Mucosa of rectum (tissue), 2 donors: ENCODE results near the gene IL31RA.

Experiments
- H3K27ac ChIP-seq, 2 donors: one replicate each; pipeline ENCODE4 v1.7.0; 2013; ENCODE audit warnings: inconsistent platforms in 2 of 2, low read depth in 2 of 2, low read length in 2 of 2
- H3K27me3 ChIP-seq, 2 donors: one replicate each; pipeline ENCODE4 v1.7.0; 2013; ENCODE audit warnings: low read length in 2 of 2; ENCODE audit not compliant: control insufficient read depth in 2 of 2, insufficient read depth in 2 of 2
- H3K36me3 ChIP-seq, 2 donors: one replicate each; pipeline ENCODE4 v1.7.0; 2013; ENCODE audit warnings: low read length in 2 of 2; ENCODE audit not compliant: control insufficient read depth in 2 of 2, insufficient read depth in 2 of 2
- H3K4me1 ChIP-seq, 2 donors: one replicate each; pipeline ENCODE4 v1.7.0; 2013; ENCODE audit warnings: low read length in 2 of 2, mild to moderate bottlenecking in 1 of 2; ENCODE audit not compliant: control insufficient read depth in 2 of 2, insufficient read depth in 2 of 2
- H3K4me3 ChIP-seq, 2 donors: one replicate each; pipeline ENCODE4 v1.7.0; 2013; ENCODE audit warnings: low read length in 2 of 2
- H3K9ac ChIP-seq, 2 donors: one replicate each; pipeline ENCODE4 v1.7.0; 2013; ENCODE audit warnings: low read length in 2 of 2, low read depth in 1 of 2, mild to moderate bottlenecking in 1 of 2
- H3K9me3 ChIP-seq, 2 donors: one replicate each; pipeline ENCODE4 v1.7.0; 2013; ENCODE audit warnings: low read length in 2 of 2; ENCODE audit not compliant: control insufficient read depth in 2 of 2
- donor health status: healthy.
- donor health status: Normal muscosa, but diverticular disease.

IL31RA gene

DNA sequence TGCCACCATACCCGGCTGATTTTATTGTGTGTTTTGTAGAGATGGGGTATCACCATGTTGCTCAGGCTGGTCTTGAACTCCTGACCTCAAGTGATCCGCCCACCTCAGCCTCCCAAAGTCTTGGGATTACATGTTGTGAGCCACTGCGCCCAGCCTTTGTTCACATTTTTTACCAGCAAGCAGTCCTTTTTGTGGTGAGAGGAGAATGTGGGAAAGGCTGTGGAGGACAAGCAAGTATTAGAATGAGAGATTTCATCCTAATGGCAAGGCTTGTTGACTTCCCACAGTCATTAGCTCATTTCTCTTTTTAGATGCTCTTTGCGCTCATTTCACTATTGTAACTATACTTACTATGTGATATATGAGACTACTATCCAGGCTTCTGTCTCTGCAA lies 6.1 kb downstream of the IL31RA start:
- Histone ChIP-seq H3K27me3 (no peaks in the 10 kb centered on the region), H3K27ac (no peak overlapping the region), H3K4me1 (no peaks in the 10 kb centered on the region), H3K36me3 (no peaks in the 10 kb centered on the region), H3K9ac (no peak overlapping the region), H3K4me3 (no peak overlapping the region), H3K9me3 (no peaks in the 10 kb centered on the region)

DNA sequence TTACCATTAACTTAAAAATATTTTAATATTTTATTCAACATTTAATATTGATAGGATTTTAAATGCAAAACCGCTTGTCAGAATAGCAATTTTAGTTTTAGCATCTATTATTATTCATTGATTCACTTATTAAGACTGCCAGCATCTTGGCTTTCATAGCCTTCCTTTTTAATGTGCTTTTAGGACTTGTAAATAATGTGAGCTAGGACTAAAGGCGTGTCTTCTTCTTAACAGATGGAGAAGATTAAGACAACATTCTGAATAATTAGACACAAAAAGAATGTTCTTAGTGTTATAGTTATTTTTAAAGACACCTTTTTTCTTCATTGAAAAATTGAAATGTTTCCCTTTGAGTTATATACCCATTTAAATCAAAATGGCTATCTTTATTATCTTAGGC lies 6.9 kb downstream of the IL31RA start:
- H3K9ac ChIP-seq: no peak overlapping the region
- no peaks in the 10 kb centered on the region for H3K27me3 ChIP-seq
- H3K9me3 ChIP-seq: no peaks in the 10 kb centered on the region
- H3K4me3 ChIP-seq: no peak overlapping the region
- H3K4me1 ChIP-seq: no peaks in the 10 kb centered on the region
- no peak overlapping the region for H3K27ac ChIP-seq
- no peaks in the 10 kb centered on the region for H3K36me3 ChIP-seq

DNA sequence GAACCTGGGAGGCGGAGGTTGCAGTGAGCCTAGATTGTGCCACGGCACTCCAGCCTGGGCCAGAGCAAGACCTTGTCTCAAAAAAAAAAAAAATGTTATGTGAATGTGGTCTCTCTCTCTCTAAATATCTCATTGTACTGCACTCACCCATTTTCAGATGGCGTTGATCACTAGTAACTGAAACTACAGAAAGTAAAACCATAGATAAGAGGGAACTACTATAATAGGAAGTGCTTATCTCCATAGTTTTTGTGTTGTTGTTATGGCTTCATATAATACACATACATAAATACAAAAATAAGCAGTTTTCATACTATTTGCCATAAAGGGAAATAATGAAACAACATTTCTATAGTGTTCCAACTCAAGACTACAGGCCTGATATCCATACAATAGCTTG lies 9.1 kb downstream of the IL31RA start:
- Histone ChIP-seq H3K36me3 (no peaks in the 10 kb centered on the region), H3K9ac (no peak overlapping the region), H3K4me3 (no peak overlapping the region), H3K9me3 (no peaks in the 10 kb centered on the region), H3K27ac (no peak overlapping the region), H3K27me3 (no peaks in the 10 kb centered on the region), H3K4me1 (no peaks in the 10 kb centered on the region)

DNA sequence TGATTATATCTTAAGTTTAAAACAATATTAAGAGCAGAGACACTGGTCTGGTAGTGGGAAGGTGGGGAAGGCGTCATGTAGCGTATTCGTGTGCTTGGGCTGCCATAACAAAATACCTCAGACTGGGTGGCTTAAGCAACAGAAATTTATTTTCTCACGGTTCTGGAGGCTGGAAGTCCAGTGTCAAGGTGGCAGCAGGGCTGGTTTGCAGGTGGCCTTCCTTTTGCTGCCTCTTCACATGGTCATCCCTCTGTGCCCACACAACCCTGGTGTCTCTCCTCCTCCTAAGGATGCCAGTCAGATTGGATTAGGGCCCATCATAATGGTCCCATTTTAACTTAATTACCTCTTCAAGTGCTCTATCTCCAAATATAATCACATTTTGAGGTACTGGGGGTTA lies 9.6 kb downstream of the IL31RA start:
- no peak overlapping the region for H3K4me3 ChIP-seq
- no peaks in the 10 kb centered on the region for H3K4me1 ChIP-seq
- H3K36me3 ChIP-seq: no peaks in the 10 kb centered on the region
- H3K27me3 ChIP-seq: no peaks in the 10 kb centered on the region
- no peak overlapping the region for H3K27ac ChIP-seq
- no peaks in the 10 kb centered on the region for H3K9me3 ChIP-seq
- H3K9ac ChIP-seq: no peak overlapping the region

DNA sequence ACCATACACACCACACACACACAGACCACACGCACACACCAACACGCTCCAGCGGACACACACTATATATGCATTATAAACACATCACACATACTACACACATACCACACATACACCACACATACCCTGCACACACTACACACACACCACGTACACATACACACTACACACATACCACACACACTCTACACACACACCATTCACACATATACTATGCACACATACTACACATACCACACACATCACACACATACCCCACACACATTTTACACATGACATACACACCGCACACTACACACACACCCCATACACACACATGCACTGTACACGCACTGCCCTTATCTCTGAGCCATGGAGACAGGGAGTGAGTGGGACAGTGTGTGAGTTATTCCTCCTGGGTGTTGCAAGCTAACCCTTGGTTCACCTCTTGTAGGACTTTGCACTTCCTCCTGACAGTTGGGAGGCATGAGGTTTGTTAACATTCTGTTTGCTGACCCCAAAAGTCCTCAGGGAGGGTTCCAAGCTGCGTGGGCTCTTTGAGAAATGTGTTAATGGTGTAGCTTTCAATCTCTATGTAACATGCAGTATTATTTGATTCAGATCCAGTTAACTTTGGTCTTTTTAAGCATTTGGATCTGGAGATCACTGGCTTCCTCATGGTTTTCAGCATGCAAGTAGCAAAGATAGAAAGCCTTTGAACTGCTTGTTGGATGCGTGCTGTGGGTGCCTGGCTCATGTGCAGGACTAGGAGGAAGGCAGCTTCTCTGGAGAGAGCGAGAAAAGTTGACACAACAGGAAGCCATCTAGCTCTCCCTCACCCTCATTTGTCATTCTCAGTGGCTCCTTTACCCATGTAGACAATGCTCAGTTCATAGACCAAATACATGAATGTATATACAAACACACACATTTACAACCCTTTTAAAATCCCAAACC lies 13.7 kb downstream of the IL31RA start:
- H3K4me3 ChIP-seq: no peak overlapping the region
- no peaks in the 10 kb centered on the region for H3K27me3 ChIP-seq
- H3K9me3 ChIP-seq: no peaks in the 10 kb centered on the region
- no peaks in the 10 kb centered on the region for H3K4me1 ChIP-seq
- H3K36me3 ChIP-seq: no peaks in the 10 kb centered on the region
- H3K9ac ChIP-seq: no peak overlapping the region
- H3K27ac ChIP-seq: no peak overlapping the region

DNA sequence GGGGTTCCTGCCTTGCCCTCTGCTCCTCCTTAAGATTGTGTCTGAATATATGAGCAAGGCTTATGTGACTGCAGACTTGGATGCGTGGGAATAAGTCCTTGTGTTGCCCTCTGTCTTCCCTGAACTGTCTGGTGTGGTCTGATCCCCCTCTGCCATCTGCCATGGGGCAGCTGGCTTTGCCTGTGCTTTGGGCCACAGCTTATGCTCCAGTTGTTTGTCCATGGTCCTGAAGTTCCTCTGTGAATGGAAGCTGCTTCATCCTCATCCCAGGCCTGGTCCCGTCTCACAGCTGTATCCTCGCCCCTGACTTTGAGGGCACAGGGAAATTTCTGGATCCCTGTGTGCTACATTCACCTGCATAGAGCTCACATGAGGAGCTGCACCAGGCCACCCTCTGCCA lies 14.7 kb downstream of the IL31RA start:
- no peaks in the 10 kb centered on the region for H3K36me3 ChIP-seq
- no peaks in the 10 kb centered on the region for H3K9me3 ChIP-seq
- no peak overlapping the region for H3K4me3 ChIP-seq
- no peak overlapping the region for H3K9ac ChIP-seq
- H3K27ac ChIP-seq: no peak overlapping the region
- no peaks in the 10 kb centered on the region for H3K4me1 ChIP-seq
- H3K27me3 ChIP-seq: no peaks in the 10 kb centered on the region

DNA sequence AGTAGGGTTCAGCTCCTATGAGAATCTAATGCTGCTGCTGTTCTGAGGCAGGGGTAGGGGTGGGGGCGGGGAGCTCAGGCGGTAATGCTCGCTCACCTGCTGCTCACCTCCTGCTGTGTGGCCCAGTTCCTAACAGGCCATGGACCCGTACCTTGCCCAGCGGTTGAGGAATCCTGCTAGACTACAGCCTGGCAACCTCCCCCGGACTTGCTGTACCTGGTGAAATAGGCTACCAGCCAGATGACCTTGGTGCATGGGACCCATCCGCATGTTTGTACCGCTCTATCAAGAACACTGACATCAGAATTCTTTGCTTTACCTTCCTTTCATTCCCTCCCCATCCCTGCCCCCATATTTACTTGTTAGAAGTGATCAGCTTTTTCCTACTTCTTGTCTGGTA lies 15.3 kb downstream of the IL31RA start:
- no peaks in the 10 kb centered on the region for H3K27me3 ChIP-seq
- no peaks in the 10 kb centered on the region for H3K9me3 ChIP-seq
- no peaks in the 10 kb centered on the region for H3K4me1 ChIP-seq
- no peak overlapping the region for H3K9ac ChIP-seq
- H3K27ac ChIP-seq: no peak overlapping the region
- no peak overlapping the region for H3K4me3 ChIP-seq
- no peaks in the 10 kb centered on the region for H3K36me3 ChIP-seq

DNA sequence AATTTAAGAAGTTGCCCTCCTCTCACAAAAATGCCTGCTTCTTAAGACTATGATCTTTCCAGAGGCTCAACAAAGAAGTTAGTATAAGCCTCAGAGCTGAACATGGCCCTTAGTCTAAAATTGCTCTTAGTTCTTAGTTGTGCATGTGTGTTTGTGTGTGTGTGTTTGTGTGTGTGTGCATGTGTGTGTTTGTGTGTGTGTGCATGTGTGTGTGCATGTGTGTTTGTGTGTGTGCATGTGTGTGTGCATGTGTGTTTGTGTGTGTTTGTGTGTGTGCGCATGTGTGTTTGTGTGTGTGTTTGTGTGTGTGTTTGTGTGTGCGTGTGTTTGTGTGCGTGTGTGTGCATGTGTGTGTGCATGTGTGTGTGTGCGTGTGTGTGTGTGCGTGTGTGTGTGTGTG lies 15.8 kb downstream of the IL31RA start:
- H3K4me1 ChIP-seq: no peaks in the 10 kb centered on the region
- H3K27me3 ChIP-seq: no peaks in the 10 kb centered on the region
- H3K9ac ChIP-seq: no peak overlapping the region
- H3K4me3 ChIP-seq: no peak overlapping the region
- no peak overlapping the region for H3K27ac ChIP-seq
- H3K9me3 ChIP-seq: no peaks in the 10 kb centered on the region
- no peaks in the 10 kb centered on the region for H3K36me3 ChIP-seq

DNA sequence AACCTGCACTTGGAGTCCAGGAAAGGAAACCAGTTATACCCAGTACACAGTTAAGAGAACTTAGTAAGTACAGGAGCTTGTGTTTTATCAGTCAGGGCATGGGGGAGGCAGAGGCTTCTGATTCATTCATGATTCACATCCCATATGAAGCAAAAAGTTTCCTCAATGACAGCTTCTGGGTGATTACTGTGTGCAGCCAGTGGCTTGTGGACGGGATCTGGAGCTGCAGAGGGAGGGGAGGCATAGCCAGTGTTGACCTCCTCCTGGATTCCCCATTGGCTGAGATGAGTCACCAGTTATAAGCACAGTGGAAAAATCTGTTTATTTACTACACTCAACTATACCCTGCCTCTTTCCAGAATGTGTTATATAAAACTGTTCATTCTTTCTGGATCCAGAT lies 17.7 kb downstream of the IL31RA start:
- Histone ChIP-seq H3K4me3 (no peak overlapping the region), H3K4me1 (no peaks in the 10 kb centered on the region), H3K9ac (no peak overlapping the region), H3K27ac (no peak overlapping the region), H3K36me3 (no peaks in the 10 kb centered on the region), H3K27me3 (no peaks in the 10 kb centered on the region), H3K9me3 (no peaks in the 10 kb centered on the region)

DNA sequence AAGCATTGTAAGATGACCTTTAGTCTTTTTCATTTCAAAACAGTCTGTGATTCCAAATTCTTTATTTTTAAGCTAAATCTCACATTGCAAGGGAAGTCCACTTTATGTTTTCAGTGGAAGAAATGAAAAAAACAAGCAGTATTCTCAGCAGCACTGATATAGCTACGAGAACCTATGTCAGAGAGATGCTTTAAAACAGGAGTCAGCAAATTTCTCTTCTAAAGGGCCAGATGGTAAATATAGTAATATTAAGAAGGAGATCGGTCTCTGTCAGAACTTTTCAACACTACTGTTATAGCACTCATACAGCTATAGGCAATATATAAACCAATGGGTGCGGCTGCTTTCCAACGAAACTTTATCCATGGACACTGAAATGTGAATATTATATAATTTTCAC lies 18.7 kb downstream of the IL31RA start:
- H3K27ac ChIP-seq: no peak overlapping the region
- no peak overlapping the region for H3K4me3 ChIP-seq
- H3K9me3 ChIP-seq: no peaks in the 10 kb centered on the region
- H3K4me1 ChIP-seq: no peaks in the 10 kb centered on the region
- H3K9ac ChIP-seq: no peak overlapping the region
- no peaks in the 10 kb centered on the region for H3K36me3 ChIP-seq
- H3K27me3 ChIP-seq: no peaks in the 10 kb centered on the region
